ENCODE results near the gene MMP3.

The MMP3 gene

GRCh38 chr11:102824556-102824955 is 18.9 kb downstream of the MMP3 start:
- no peak for TF ChIP-seq CTCF (IDR thresholded peaks at IDR 0.05)
- no peaks in the 10 kb centered on the region for H3K9me3 ChIP-seq
- no peaks in the 10 kb centered on the region for H3K36me3 ChIP-seq
- no peak overlapping the region for H3K4me3 ChIP-seq (ENCODE audit: low read depth in 1 of 2, low read length in 1 of 2)
- H3K27me3 ChIP-seq: peaks cover 15% of the 10 kb centered on the region
- peaks cover 0 to 5% of the 10 kb centered on the region in 2 experiments for H3K4me1 ChIP-seq (ENCODE audit: control insufficient read depth in 1 of 2, insufficient read depth in 1 of 2, low read depth in 1 of 2, low read length in 1 of 2)
- no peak overlapping the region for H3K27ac ChIP-seq

GRCh38 chr11:102819491-102819890 is 23.9 kb downstream of the MMP3 start:
- Histone ChIP-seq H3K4me1 (ENCODE audit: control insufficient read depth in 1 of 2, insufficient read depth in 1 of 2, low read depth in 1 of 2, low read length in 1 of 2) (peaks cover 0 to under 1% of the 10 kb centered on the region in 2 experiments), H3K27me3 (peaks cover 7% of the 10 kb centered on the region), H3K9me3 (no peaks in the 10 kb centered on the region), H3K27ac (no peak overlapping the region), H3K36me3 (no peaks in the 10 kb centered on the region), H3K4me3 (ENCODE audit: low read depth in 1 of 2, low read length in 1 of 2) (no peak overlapping the region)
- TF ChIP-seq CTCF (IDR thresholded peaks at IDR 0.05): no peak

- H3K9me3 ChIP-seq: no peaks in the 10 kb centered on the region
- TF ChIP-seq CTCF (IDR thresholded peaks at IDR 0.05): no peak
- H3K27me3 ChIP-seq: peaks cover 19% of the 10 kb centered on the region
- no peak overlapping the region for H3K4me3 ChIP-seq (ENCODE audit: low read depth in 1 of 2, low read length in 1 of 2)
- no peaks in the 10 kb centered on the region for H3K36me3 ChIP-seq
- H3K4me1 ChIP-seq (ENCODE audit: control insufficient read depth in 1 of 2, insufficient read depth in 1 of 2, low read depth in 1 of 2, low read length in 1 of 2): no peaks in the 10 kb centered on the region
- H3K27ac ChIP-seq: no peak overlapping the region
Observed at GRCh38 chr11:102813484-102813883, 29.9 kb downstream of the MMP3 start.

- Histone ChIP-seq H3K4me1 (ENCODE audit: control insufficient read depth in 1 of 2, insufficient read depth in 1 of 2, low read depth in 1 of 2, low read length in 1 of 2) (no peaks in the 10 kb centered on the region), H3K27ac (no peak overlapping the region), H3K27me3 (peaks cover 29% of the 10 kb centered on the region), H3K36me3 (no peaks in the 10 kb centered on the region), H3K4me3 (ENCODE audit: low read depth in 1 of 2, low read length in 1 of 2) (no peak overlapping the region), H3K9me3 (no peaks in the 10 kb centered on the region)
- no peak for TF ChIP-seq CTCF (IDR thresholded peaks at IDR 0.05)
Observed at GRCh38 chr11:102812188-102812587, 31.2 kb downstream of the MMP3 start.

GRCh38 chr11:102810950-102811660 is 32.3 kb downstream of the MMP3 start:
- H3K36me3 ChIP-seq: no peaks in the 10 kb centered on the region
- no peak for TF ChIP-seq CTCF (IDR thresholded peaks at IDR 0.05)
- H3K27me3 ChIP-seq: peaks cover 33% of the 10 kb centered on the region
- H3K4me1 ChIP-seq (ENCODE audit: control insufficient read depth in 1 of 2, insufficient read depth in 1 of 2, low read depth in 1 of 2, low read length in 1 of 2): no peaks in the 10 kb centered on the region
- H3K9me3 ChIP-seq: no peaks in the 10 kb centered on the region
- H3K4me3 ChIP-seq (ENCODE audit: low read depth in 1 of 2, low read length in 1 of 2): no peak overlapping the region
- H3K27ac ChIP-seq: no peak overlapping the region
